Esophagus squamous epithelium (tissue), 5 donors: ENCODE data around the gene MCU. TPM values are rescaled to one million over a fixed set of nuclear protein-coding genes. Genes with fewer than 3 reads are reported as not detected.

ENCODE experiments used
- DNase-seq: peaks from one replicate; lab custom pipeline; 2025; lab: John Stamatoyannopoulos, UW
- H3K27ac ChIP-seq, 4 donors: fragments of 200-600 bp; sonication (generic); one replicate each; pipeline ENCODE4 v1.5.1; 2016 to 2019; ENCODE audit warnings: mild to moderate bottlenecking in 1 of 4
- H3K27me3 ChIP-seq, 4 donors: fragments of 200-600 bp; sonication (generic); 1 replicate in 3 of 4; 2 replicates in 1 of 4; pipeline versions ENCODE4 v1.5.1 to v1.6.0; 2017 to 2021; ENCODE audit warnings: antibody characterized with exemption in 1 of 4
- H3K36me3 ChIP-seq, 3 donors: fragments of 200-600 bp; sonication (generic); one replicate each; pipeline ENCODE4 v1.5.1; 2016 to 2019
- H3K4me1 ChIP-seq, 3 donors: fragments of 200-600 bp; sonication (generic); one replicate each; pipeline ENCODE4 v1.5.1; 2017 to 2019
- H3K4me3 ChIP-seq, 4 donors: fragments of 200-600 bp; sonication (generic); 1 replicate in 3 of 4; 2 replicates in 1 of 4; pipeline ENCODE4 v1.5.1; 2016 to 2019; ENCODE audit warnings: mild to moderate bottlenecking in 2 of 4, moderate library complexity in 1 of 4
- H3K9me3 ChIP-seq, 3 donors: fragments of 200-600 bp; sonication (generic); one replicate each; pipeline ENCODE4 v1.5.1; 2016 to 2019
- POLR2A ChIP-seq, 4 donors: fragments of 450-650 bp; IDR thresholded peaks; one replicate each; pipeline ENCODE4 v1.6.1; 2017; ENCODE audit warnings: antibody characterized with exemption in 4 of 4, mild to moderate bottlenecking in 4 of 4, moderate library complexity in 3 of 4
- WGBS, 2 donors: methylation state at CpG; one replicate each; pipeline ENCODE4 v1.1.5; 2018; 5-methylcytosine and 5-hydroxymethylcytosine counted together
- intact Hi-C: fragments of 100-400 bp; cut with DNase I; formaldehyde crosslinking; loops from one replicate; pipeline ENCODE4 v1.15.0; 2022
- total RNA-seq, 4 donors: library from RNA; depleted of rRNA; stranded (reverse); fragments of >200 nt; gene quantifications; one replicate each; pipeline ENCODE4 v1.1.0, GENCODE V29; 2016
- TF ChIP-seq, protein P1 (sequence below), 6 experiments: fragments of 450-650 bp in 4 of 6; fragments of 200-600 bp in 2 of 6; sonication (generic) in 2 of 6; IDR thresholded peaks; one replicate each; pipeline ENCODE4 v1.5.1; 2016 to 2019; ENCODE audit warnings: antibody characterized with exemption in 6 of 6, mild to moderate bottlenecking in 4 of 6, moderate library complexity in 4 of 6
- donor health status: DM: yes; HTN: yes; CAD: no.

MCU gene
- total RNA-seq, 4 donors from 2014 or later: 19.9 to 30.0 (median 23.4) TPM

DNA sequence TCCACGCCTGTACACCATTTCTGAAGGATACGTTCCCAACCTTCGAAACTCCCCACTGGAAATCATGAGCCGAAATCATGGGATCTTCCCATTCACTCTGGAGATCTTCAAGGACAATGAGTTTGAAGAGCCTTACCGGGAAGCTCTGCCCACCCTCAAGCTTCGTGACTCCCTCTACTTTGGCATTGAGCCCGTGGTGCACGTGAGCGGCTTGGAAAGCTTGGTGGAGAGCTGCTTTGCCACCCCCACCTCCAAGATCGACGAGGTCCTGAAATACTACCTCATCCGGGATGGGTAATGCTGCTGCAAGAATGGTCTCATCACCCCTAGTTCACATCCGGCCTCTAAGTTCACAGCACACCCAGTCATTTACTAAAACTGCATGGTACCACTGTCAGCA is 232.4 kb downstream of the MCU start:
- WGBS, 2 donors: 92 to 96% methylated on average over 13 of the region's 13 CpGs
- no peaks in the 10 kb centered on the region for H3K36me3 ChIP-seq

DNA sequence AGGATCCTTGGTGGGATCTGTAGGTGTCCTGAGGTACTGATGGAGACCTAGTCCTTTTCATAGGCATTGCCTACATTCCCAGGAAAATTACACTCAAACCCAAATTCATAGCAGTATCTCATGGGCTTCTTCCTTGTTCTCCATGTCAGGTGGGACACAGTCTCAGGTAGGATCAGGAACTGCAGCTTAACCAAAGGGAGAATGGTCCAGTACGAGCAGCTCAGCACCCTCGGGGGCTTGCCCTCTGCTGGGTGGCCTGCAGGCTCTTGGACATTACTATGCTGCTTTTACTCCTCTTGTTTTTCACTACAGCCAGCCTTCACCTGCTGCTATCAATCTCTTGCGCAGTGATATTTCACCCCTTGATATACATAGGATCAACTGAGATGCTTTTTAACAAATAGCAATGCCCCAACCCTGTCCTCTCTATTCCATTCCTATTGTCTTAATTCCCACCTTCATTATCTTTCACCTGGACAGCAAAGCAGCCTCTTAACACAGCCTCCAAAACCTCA is 234.1 kb downstream of the MCU start:
- H3K4me3 ChIP-seq: no peak overlapping the region
- H3K27me3 ChIP-seq: no peaks in the 10 kb centered on the region
- no peak overlapping the region for H3K27ac ChIP-seq
- intact Hi-C loops: no loop called here
- H3K36me3 ChIP-seq: no peaks in the 10 kb centered on the region
- DNase-seq: no peak
- H3K9me3 ChIP-seq: peaks cover 0 to 11% (median 8%) of the 10 kb centered on the region in 3 donors
- TF ChIP-seq POLR2A (IDR thresholded peaks at IDR 0.05): no peak
- TF ChIP-seq, protein P1, sequence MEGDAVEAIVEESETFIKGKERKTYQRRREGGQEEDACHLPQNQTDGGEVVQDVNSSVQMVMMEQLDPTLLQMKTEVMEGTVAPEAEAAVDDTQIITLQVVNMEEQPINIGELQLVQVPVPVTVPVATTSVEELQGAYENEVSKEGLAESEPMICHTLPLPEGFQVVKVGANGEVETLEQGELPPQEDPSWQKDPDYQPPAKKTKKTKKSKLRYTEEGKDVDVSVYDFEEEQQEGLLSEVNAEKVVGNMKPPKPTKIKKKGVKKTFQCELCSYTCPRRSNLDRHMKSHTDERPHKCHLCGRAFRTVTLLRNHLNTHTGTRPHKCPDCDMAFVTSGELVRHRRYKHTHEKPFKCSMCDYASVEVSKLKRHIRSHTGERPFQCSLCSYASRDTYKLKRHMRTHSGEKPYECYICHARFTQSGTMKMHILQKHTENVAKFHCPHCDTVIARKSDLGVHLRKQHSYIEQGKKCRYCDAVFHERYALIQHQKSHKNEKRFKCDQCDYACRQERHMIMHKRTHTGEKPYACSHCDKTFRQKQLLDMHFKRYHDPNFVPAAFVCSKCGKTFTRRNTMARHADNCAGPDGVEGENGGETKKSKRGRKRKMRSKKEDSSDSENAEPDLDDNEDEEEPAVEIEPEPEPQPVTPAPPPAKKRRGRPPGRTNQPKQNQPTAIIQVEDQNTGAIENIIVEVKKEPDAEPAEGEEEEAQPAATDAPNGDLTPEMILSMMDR (IDR thresholded peaks at IDR 0.05): no peak
- WGBS, 2 donors: 74 to 94% methylated on average over 3 of the region's 3 CpGs
- no peaks in the 10 kb centered on the region for H3K4me1 ChIP-seq

More for the DNA sequence above, 232.4 kb downstream of the MCU start:
- Histone ChIP-seq H3K27ac (no peak overlapping the region), H3K27me3 (no peaks in the 10 kb centered on the region), H3K4me3 (no peak overlapping the region), H3K4me1 (no peaks in the 10 kb centered on the region), H3K9me3 (peaks cover 0 to 12% (median 12%) of the 10 kb centered on the region in 3 donors)
- TF ChIP-seq POLR2A (IDR thresholded peaks at IDR 0.05): no peak
- TF ChIP-seq, protein P1 (IDR thresholded peaks at IDR 0.05): no peak
- no peak for DNase-seq
- intact Hi-C loops: no loop called here

DNA sequence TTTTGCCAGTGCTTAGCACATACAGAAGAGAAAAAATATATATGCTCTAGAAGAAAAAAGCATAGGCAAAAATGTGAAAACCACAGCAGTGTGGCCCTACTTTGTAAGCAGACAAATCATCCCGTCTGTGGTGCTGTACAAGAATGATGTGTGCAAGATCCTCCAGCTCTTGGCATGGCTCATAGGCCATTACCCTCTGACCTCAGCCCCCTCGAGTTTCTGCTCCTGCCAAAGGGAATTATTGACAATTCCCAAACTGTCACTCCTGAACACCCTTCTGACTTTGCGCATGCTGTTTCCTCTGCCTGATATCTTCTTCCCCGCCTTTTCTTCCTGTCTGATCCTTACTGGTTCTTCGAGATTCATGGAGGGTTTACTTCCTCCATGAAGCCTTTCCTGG is 235.5 kb downstream of the MCU start:
- WGBS, 2 donors: 73 to 74% methylated on average over 5 of the region's 5 CpGs

DNA sequence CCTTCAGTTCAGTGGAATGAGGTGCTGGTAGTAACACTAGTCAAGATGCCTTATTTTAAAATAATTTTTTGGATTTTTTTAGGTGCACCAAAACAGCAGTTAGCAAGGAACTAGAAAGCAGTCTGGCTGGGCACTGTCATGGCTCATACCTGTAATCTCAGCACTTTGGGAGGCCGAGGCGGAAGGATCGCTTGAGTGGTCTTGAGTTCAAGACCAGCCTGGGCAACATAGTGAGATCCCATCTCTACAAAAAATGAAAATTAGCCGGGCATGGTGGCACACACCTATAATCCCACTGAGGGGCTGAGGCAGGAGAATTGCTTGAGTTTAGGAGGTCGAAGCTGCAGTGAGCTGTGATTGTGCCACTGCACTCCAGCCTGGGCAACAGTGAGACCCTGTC is 236.9 kb downstream of the MCU start:
- H3K36me3 ChIP-seq: no peaks in the 10 kb centered on the region
- H3K4me3 ChIP-seq: no peak overlapping the region
- WGBS, 2 donors: 88 to 90% methylated on average over 5 of the region's 5 CpGs
- H3K4me1 ChIP-seq: no peaks in the 10 kb centered on the region
- H3K9me3 ChIP-seq: no peaks in the 10 kb centered on the region
- no peak for TF ChIP-seq POLR2A (IDR thresholded peaks at IDR 0.05)
- TF ChIP-seq, protein P1 (IDR thresholded peaks at IDR 0.05): no peak
- intact Hi-C loops: no loop called here
- no peak overlapping the region for H3K27ac ChIP-seq
- H3K27me3 ChIP-seq: no peaks in the 10 kb centered on the region
- DNase-seq: no peak

More for the DNA sequence above, 235.5 kb downstream of the MCU start:
- Histone ChIP-seq H3K27me3 (no peaks in the 10 kb centered on the region), H3K36me3 (no peaks in the 10 kb centered on the region), H3K9me3 (no peaks in the 10 kb centered on the region), H3K4me3 (no peak overlapping the region), H3K4me1 (no peaks in the 10 kb centered on the region), H3K27ac (no peak overlapping the region)
- TF ChIP-seq POLR2A (IDR thresholded peaks at IDR 0.05): no peak
- TF ChIP-seq, protein P1 (IDR thresholded peaks at IDR 0.05): no peak
- intact Hi-C loops: no loop called here
- DNase-seq: no peak

DNA sequence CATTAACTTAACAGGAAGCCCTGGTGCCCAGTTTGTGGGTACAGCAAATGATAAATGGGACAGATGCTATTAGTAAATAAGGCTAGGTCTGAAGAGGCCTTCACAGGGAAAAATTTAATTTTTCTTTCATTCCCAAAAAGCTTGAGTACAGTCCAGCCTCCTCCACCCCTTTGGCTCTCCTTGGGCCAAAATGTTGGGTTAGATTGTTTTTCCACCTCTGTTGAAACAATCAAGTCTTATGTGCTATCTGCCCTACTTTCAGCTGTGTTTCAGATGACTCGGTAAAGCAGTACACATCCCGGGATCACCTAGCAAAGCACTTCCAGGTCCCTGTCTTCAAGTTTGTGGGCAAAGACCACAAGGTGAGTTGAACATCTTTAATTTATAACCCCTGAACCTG is 238.3 kb downstream of the MCU start:
- WGBS, 2 donors: 80 to 96% methylated on average over 2 of the region's 2 CpGs
- Histone ChIP-seq H3K4me1 (no peaks in the 10 kb centered on the region), H3K36me3 (no peaks in the 10 kb centered on the region), H3K27ac (no peak overlapping the region), H3K9me3 (no peaks in the 10 kb centered on the region), H3K27me3 (no peaks in the 10 kb centered on the region), H3K4me3 (no peak overlapping the region)
- TF ChIP-seq POLR2A (IDR thresholded peaks at IDR 0.05): no peak
- TF ChIP-seq, protein P1 (IDR thresholded peaks at IDR 0.05): no peak
- no peak for DNase-seq
- intact Hi-C loops: no loop called here
